HFF-Myc (cell line): ENCODE data around the gene AAGAB.
"Not testable (repeated sequence)": the region's sequence is repeated elsewhere in the genome, so short reads cannot be mapped to it uniquely, and the experiment has no call there.

Source experiments
- DNase-seq: peaks from one replicate; pipeline ENCODE4 v3.0.0-alpha.2; 2011; ENCODE audit warnings: low read depth; ENCODE audit errors: extremely low read depth
- H3K4me3 ChIP-seq: replicated peaks from 2 replicates; pipeline ENCODE4 v1.5.1; 2011; ENCODE audit warnings: low read depth, mild to moderate bottlenecking, control low read depth, low read length
- TF ChIP-seq, protein P1 (sequence below): IDR thresholded peaks from 2 replicates; pipeline ENCODE4 v1.5.1; 2012; ENCODE audit warnings: mild to moderate bottlenecking, low read depth, low read length, control low read depth; ENCODE audit errors: missing control alignments

Gene AAGAB, protein sequence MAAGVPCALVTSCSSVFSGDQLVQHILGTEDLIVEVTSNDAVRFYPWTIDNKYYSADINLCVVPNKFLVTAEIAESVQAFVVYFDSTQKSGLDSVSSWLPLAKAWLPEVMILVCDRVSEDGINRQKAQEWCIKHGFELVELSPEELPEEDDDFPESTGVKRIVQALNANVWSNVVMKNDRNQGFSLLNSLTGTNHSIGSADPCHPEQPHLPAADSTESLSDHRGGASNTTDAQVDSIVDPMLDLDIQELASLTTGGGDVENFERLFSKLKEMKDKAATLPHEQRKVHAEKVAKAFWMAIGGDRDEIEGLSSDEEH

DNA sequence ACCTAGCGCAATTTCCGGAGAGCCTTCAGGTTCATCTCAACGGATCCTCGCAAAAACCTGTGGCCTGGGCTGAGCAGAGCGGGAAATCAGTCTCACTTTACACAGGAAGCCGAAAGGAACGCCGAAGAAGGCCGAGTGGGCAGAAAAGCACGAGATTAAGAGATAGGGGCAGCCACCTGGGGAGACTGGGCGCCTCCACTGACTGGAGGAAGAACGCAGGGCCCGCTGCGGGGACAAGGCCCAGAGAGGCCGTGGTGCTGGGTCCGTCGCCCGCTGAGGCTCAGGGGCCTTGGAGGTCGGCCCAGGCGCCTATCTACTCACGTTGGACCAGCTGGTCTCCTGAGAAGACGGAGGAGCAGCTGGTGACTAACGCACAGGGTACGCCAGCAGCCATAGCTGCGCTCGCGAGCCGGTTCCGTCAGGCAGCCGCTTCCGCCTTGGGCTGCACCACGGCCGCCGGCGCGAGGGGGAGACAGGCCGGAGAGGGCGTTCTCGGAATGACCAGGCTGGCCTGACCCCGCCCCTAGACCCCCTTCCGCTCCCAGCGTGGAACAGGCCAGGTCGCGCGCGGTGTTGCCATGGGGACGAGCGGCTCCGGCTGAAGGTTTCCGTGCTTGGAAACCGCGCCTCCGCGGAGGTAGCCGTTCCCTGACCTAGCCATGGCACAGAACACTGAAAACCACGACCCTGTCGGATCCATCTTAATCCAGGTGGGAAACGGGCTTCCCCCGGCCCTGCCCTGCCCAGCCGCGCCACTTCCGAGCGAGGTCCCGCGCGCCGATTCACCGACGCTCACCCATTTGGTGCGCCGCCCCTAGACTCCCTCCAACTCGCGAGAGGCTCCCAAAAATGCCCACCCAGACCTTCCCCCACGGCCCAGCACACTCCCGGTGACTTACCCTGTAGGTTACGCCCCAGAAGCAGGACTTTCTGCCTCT, at the start of gene AAGAB, which contains the start of gene IQCH:
TSS of gene AAGAB (minus strand) at position 424 of the 938 bp plus-strand sequence. CDS start at position 394, 30 bp downstream.
TSS of gene IQCH (plus strand) at position 549 of the 938 bp plus-strand sequence. CDS start at position 660, 111 bp downstream.
- peak; percentile 84 for DNase-seq
- H3K4me3 ChIP-seq: peak within 1 kb of the TSS; percentile 66
- TF ChIP-seq, protein P1, sequence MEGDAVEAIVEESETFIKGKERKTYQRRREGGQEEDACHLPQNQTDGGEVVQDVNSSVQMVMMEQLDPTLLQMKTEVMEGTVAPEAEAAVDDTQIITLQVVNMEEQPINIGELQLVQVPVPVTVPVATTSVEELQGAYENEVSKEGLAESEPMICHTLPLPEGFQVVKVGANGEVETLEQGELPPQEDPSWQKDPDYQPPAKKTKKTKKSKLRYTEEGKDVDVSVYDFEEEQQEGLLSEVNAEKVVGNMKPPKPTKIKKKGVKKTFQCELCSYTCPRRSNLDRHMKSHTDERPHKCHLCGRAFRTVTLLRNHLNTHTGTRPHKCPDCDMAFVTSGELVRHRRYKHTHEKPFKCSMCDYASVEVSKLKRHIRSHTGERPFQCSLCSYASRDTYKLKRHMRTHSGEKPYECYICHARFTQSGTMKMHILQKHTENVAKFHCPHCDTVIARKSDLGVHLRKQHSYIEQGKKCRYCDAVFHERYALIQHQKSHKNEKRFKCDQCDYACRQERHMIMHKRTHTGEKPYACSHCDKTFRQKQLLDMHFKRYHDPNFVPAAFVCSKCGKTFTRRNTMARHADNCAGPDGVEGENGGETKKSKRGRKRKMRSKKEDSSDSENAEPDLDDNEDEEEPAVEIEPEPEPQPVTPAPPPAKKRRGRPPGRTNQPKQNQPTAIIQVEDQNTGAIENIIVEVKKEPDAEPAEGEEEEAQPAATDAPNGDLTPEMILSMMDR: no peak

DNA sequence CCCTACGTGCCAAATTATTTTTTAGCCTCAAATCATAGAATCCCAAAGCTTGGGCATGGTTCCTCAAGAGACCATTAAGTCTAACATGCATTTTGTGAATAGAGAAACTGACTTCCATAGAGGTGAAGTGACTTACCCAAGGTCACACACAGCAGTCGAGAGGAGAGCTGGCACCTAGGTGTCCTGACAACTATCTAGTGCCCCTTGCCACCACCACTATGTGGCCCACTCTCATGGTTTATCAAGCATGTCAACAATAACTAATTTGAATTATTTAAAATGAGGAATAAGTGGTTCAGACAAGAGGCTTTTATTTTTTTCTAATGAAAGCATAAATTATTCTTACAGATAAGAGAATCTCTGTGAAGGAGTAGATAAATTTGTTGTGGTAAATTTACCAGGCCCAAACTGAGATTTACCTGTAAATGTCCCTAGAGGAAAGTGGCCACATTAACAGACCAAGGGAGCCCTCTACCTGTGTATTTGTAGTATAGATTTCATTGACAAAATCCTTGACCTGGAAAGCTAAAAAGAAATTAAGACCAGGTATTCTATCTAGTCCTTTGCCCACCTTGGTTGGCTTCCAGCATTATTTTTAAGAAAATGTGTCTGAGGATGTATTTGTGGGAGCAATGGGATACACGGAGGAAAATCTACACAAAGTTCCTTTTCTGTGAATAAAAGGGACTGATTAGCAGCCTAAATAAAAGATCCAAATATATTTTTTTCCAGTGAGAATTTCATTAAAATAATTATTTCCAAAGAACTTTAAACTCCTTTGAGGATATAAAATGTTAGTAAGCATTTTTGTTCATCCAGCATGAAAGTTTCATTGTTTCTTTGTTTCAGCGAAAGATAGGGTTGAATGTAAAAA, 49.3 kb upstream of the AAGAB start:
- peak; percentile 9 for DNase-seq
- TF ChIP-seq, protein P1: peak; percentile 35
- H3K4me3 ChIP-seq: no peak overlapping the region

DNA sequence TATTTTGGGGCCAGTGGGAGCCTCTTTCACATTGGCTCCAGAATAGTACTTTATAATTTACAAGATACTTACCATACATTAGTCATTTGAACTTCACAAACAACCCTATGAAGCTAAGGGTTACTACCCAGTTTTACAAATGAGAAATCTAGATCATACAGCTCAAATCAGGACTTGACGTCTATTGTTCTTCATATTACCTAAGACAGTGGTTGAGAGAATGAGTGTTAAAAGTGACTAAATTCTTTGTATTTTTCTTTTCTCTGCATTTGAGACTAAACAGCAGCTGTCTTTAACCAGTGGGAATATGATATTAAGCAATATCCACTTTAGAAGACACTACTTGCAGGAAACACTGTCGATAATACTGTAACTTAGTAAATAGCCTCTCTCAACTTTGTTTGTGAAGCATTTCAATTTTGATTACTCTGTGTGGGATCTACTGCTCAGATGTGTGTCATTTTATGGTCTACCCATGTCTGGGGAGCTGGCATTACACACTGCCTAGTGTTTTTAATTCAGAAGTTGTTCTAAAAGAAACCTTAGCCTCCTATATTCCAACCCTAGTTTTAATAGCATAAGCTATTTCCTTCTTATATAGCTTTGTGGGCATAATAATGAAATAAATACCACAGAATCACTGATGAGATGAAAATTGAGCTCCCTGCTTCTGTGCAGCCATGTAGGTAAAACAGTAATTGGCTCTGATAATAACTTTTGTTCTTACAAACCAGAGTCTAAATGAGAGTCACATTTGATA, 46.0 kb upstream of the AAGAB start:
- H3K4me3 ChIP-seq: no peak overlapping the region
- DNase-seq: no peak
- TF ChIP-seq, protein P1: no peak

DNA sequence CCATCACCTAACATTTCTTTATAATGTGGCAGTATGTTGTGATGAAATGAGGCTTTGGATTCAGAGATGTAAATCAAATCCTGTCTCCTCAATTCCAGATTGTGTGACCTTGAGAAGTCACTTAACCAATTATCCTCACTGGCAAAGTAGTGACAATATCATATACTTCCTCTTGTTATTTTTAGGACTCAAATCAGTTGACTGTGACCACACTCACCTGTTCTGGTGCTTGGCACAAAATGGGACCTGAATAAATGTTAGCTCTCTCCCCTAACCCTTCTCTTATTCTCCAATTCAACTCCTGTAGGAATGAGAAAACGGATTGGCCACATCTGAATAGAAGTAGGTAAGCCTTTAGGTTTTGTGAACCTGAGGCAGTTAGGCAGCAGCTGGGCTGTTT, 42.2 kb upstream of the AAGAB start:
- TF ChIP-seq, protein P1: no peak
- no peak for DNase-seq

DNA sequence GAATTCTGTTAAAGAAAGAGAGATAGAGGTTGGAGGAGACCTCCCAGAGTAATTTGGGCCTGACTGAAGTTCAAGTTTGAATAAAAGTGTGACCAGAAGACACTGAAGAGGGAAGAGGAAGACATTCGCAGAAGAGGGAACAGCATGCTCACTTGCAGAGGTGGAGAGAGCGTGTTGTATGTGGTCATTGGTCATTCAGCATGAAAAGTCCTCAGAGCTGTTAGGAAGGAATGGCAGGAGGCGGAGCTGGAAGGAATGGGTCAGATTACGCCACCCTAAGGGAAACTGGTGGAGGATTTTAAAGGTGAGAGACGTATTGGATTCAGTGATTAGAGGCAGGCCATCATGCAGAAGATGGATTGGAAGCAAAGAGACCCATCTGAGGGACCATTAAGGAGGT, 41.7 kb upstream of the AAGAB start:
- TF ChIP-seq, protein P1: no peak
- H3K4me3 ChIP-seq: no peak overlapping the region
- DNase-seq: no peak

More for the DNA sequence above, 42.2 kb upstream of the AAGAB start:
- no peak overlapping the region for H3K4me3 ChIP-seq

DNA sequence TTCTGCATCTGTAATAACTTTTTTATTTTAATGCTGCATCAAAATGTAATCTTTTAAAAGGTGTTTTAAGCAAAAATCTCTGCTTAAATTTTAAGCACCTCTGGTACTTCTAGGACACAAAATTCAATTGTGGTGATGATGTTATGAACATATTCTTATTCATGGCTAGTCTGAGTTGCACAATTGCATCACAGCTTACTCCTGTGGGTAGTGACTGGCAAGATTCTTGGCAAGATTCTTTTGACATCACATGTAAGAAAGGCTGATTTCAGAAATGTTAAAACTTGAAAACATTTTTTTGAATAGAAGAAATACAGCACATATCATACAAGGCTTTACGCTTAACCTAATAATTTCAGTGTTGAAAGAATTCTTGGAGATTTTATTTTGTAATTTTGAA, 35.9 kb upstream of the AAGAB start:
- TF ChIP-seq, protein P1: no peak
- DNase-seq: no peak
- H3K4me3 ChIP-seq: no peak overlapping the region

DNA sequence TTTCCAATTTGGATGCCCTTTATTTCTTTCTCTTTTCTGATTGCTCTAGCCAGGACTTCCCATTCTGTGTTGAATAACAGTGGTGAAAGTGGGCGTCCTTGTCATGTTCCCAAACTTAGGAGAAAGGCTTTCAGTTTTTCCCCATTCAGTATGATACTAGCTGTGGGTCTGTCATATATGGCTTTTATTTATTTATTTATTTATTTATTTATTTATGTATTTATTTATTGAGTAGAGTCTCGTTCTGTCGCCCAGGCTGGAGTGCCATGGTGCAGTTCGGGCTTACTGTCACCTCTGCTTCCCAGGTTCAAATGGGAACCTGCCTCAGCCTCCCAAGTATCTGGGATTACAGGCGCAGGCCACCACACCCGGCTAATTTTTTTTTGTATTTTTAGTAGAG, 31.9 kb upstream of the AAGAB start:
- H3K4me3 ChIP-seq, DNase-seq: not testable (repeated sequence)

DNA sequence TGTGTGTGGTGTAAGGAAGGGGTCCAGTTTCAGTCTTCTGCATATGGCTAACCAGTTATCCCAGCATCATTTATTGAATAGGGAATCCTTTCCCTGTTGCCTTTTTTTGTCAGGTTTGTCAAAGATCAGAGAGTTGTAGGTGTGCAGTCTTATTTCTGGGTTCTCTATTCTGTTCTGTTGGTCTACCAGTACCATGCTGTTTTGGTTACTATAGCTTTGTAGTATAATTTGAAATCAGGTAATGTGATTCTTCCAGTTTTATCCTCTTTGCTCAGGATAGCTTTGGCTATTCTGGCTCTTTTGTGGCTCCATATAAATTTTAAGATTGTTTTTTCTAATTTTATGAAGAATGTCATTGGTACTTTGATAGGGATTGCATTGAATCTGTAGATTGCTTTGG, 31.2 kb upstream of the AAGAB start:
- not testable (repeated sequence) for H3K4me3 ChIP-seq, DNase-seq
